Measurements from ENCODE around the gene APOL1.
"Not testable (repeated sequence)": the region's sequence is repeated elsewhere in the genome, so short reads cannot be mapped to it uniquely, and the experiment has no call there.

The APOL1 gene

GRCh38 chr22:36286096-36286957 lies 33.4 kb downstream of the APOL1 start:
- H3K4me3 Mint-ChIP-seq = peak overlapping the region in 1 of 2 donors; percentile 45
- H3K4me1 Mint-ChIP-seq = peaks cover 42% of the 10 kb centered on the region
- H3K27ac Mint-ChIP-seq = peak overlapping the region in 1 of 2 donors; percentile 77
- no peaks in the 10 kb centered on the region for H3K27me3 Mint-ChIP-seq
- DNase-seq = peak; percentile 72 to 73
- H3K9me3 Mint-ChIP-seq = no peaks in the 10 kb centered on the region
- peak; percentile 82 for ATAC-seq

GRCh38 chr22:36287881-36288515 lies 35.1 kb downstream of the APOL1 start:
- Mint-ChIP-seq H3K27me3 (no peaks in the 10 kb centered on the region), H3K4me3 (no peak overlapping the region), H3K9me3 (peaks cover 0 to 7% of the 10 kb centered on the region in 2 donors), H3K4me1 (peaks cover 58% of the 10 kb centered on the region), H3K27ac (peak overlapping the region in 1 of 2 donors; percentile 88)
- DNase-seq = no peak
- ATAC-seq = no peak

GRCh38 chr22:36288571-36289405 lies 35.9 kb downstream of the APOL1 start:
- peak overlapping the region; percentile 37 to 88 for H3K27ac Mint-ChIP-seq
- H3K9me3 Mint-ChIP-seq = peaks cover 0 to 7% of the 10 kb centered on the region in 2 donors
- ATAC-seq (no peak), DNase-seq (no peak)
- no peaks in the 10 kb centered on the region for H3K27me3 Mint-ChIP-seq
- no peak overlapping the region for H3K4me3 Mint-ChIP-seq
- peaks cover 63% of the 10 kb centered on the region for H3K4me1 Mint-ChIP-seq

DNA sequence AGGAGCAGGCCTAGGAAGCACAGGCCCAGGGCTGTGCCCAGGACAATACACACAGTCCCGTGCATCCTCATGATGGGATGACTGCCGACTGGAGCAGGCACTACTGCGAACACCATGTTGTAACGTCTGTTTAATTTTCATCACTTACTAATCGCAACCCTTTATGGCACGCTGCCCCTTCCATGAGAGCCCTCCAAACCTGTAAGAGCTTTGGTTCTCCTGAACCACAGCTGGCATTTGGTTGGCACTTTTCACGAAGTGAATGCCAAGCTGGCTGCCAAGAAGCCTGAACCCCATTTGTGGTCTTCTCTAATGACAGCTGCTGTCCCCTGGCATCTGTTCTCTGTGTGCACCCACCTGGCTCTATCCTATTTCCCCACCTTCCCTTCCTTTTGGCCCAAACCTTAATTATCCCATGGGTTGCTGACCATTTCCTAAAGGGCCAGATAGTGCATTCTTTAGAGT lies 36.5 kb downstream of the APOL1 start:
- H3K4me3 Mint-ChIP-seq = no peak overlapping the region
- H3K27me3 Mint-ChIP-seq = no peaks in the 10 kb centered on the region
- ATAC-seq (no peak), DNase-seq (no peak)
- peaks cover 67% of the 10 kb centered on the region for H3K4me1 Mint-ChIP-seq
- H3K9me3 Mint-ChIP-seq = peaks cover 0 to 7% of the 10 kb centered on the region in 2 donors
- H3K27ac Mint-ChIP-seq = peak overlapping the region; percentile 37 to 61

GRCh38 chr22:36289948-36290371 lies 37.0 kb downstream of the APOL1 start:
- not testable (repeated sequence) for H3K9me3 Mint-ChIP-seq, H3K27me3 Mint-ChIP-seq, H3K4me3 Mint-ChIP-seq, DNase-seq
- peak; percentile 46 for ATAC-seq
- Mint-ChIP-seq H3K27ac (peak overlapping the region; percentile 27 to 96), H3K4me1 (peaks cover 70% of the 10 kb centered on the region)

DNA sequence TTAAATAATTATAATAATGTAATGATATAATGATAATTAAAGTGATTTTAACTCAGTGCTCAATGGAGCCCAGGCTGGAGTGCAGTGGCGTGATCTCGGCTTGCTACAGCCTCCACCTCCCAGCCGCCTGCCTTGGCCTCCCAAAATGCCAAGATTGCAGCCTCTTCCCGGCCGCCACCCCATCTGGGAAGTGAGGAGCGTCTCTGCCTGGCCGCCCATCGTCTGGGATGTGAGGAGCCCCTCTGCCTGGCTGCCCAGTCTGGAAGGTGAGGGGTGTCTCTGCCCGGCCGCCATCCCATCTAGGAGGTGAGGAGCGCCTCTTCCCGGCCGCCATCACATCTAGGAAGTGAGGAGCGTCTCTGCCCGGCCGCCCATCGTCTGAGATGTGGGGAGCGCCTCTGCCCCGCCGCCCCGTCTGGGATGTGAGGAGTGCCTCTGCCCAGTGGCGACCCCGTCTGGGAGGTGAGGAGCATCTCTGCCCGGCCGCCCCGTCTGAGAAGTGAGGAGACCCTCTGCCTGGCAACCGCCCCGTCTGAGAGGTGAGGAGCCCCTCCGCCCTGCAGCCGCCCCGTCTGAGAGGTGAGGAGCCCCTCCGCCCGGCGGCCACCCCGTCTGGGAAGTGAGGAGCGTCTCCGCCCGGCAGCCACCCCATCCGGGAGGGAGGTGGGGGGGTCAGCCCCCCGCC lies 37.6 kb downstream of the APOL1 start:
- Mint-ChIP-seq H3K27ac (peak overlapping the region in 1 of 2 donors; percentile 42), H3K4me1 (peaks cover 74% of the 10 kb centered on the region)
- H3K27me3 Mint-ChIP-seq, H3K9me3 Mint-ChIP-seq, ATAC-seq, H3K4me3 Mint-ChIP-seq, DNase-seq: not testable (repeated sequence)

GRCh38 chr22:36291831-36292740 lies 39.2 kb downstream of the APOL1 start:
- H3K4me1 Mint-ChIP-seq = peaks cover 76% of the 10 kb centered on the region
- no peak for DNase-seq
- no peak for ATAC-seq
- H3K9me3 Mint-ChIP-seq = peaks cover 0 to 7% of the 10 kb centered on the region in 2 donors
- H3K4me3 Mint-ChIP-seq = no peak overlapping the region
- H3K27me3 Mint-ChIP-seq = no peaks in the 10 kb centered on the region
- peak overlapping the region in 1 of 2 donors; percentile 94 for H3K27ac Mint-ChIP-seq

GRCh38 chr22:36292823-36293530 lies 40.0 kb downstream of the APOL1 start:
- peaks cover 0 to 7% of the 10 kb centered on the region in 2 donors for H3K9me3 Mint-ChIP-seq
- ATAC-seq = no peak
- no peak for DNase-seq
- no peak overlapping the region for H3K4me3 Mint-ChIP-seq
- peak overlapping the region in 1 of 2 donors; percentile 94 for H3K27ac Mint-ChIP-seq
- no peaks in the 10 kb centered on the region for H3K27me3 Mint-ChIP-seq
- peaks cover 71% of the 10 kb centered on the region for H3K4me1 Mint-ChIP-seq

DNA sequence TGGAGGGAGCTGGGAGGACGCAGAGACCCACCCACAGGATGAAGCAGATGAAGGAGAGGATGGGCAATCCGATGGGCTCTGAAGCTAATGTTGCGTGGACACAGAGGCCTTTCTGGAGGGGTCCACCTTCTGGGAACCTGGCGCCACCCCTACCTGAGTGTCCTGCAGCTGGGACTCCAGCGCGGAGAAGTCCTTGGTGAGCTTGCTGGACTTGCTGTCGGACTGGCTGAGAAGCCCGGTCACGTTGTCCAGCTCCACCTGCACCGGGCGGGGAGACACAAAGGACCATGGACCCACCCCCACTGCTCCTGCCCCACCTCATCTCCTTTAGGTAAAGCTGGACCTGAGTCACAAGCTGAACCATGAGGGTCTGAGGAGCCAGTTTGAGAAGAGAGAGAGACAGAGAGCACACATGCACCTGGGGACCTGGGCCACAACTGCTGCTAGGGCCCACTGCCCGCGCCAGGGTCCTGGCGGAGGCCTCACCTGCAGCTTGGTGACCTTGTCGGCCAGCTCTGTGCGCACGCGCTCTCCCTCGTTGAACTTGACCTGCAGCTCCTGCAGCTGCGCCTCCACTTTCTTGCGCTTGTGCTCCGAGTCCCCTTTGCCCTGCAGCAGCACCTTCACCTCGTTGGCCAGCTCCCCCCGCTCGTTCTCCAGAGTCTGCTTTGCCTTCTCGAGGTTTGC lies 40.8 kb downstream of the APOL1 start:
- Mint-ChIP-seq H3K27me3 (no peaks in the 10 kb centered on the region), H3K4me1 (peaks cover 63% of the 10 kb centered on the region), H3K9me3 (peaks cover 0 to 7% of the 10 kb centered on the region in 2 donors), H3K27ac (peak overlapping the region in 1 of 2 donors; percentile 83), H3K4me3 (no peak overlapping the region)
- ATAC-seq (no peak), DNase-seq (no peak)

GRCh38 chr22:36294293-36294620 lies 41.3 kb downstream of the APOL1 start:
- no peak overlapping the region for H3K4me3 Mint-ChIP-seq
- peaks cover 0 to 7% of the 10 kb centered on the region in 2 donors for H3K9me3 Mint-ChIP-seq
- DNase-seq (no peak), ATAC-seq (no peak)
- peak overlapping the region in 1 of 2 donors; percentile 83 for H3K27ac Mint-ChIP-seq
- peaks cover 58% of the 10 kb centered on the region for H3K4me1 Mint-ChIP-seq
- no peaks in the 10 kb centered on the region for H3K27me3 Mint-ChIP-seq

DNA sequence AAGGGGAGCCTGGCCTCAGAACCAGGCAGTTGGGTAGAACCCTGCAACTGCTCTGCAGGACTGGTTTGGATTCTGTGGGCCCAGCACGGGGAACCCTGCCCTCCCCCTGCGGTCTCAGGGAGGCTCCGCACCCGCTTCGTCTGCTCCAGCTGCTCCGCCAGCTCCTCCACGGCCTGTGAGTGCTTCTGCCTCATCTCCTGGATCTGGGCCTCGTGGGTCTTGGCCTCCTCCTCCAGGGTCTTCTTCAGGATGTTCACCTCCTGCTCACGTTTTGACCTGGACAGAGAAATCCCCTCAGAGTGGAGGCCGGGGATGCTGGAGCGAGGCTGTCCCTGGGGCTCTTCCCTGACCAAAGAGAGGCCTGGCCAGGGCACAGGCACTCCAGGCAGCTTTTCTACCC lies 41.9 kb downstream of the APOL1 start:
- ATAC-seq (no peak), DNase-seq (no peak)
- peaks cover 0 to 7% of the 10 kb centered on the region in 2 donors for H3K9me3 Mint-ChIP-seq
- H3K27ac Mint-ChIP-seq = peak overlapping the region in 1 of 2 donors; percentile 12
- no peaks in the 10 kb centered on the region for H3K27me3 Mint-ChIP-seq
- no peak overlapping the region for H3K4me3 Mint-ChIP-seq
- H3K4me1 Mint-ChIP-seq = peaks cover 52% of the 10 kb centered on the region

DNA sequence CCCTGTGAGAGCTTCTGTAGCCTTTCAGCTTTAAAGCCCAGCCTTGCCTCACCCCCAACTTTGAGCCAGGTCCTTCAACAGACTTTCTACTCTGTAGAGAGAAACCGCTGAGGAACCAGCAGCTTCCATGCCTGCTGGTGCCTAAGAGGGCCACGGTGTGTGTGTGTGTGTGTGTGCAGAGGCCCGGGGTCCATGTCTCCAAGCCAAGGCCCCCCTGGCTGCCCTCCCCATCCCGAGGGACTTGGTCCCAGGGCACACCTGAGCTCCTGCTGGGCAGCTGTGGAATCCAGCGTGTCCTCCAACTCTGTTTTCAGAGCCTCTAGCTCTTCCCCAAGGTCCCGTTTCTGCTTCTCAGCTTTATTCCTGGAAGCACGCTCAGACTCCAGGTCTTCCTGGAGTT lies 42.3 kb downstream of the APOL1 start:
- DNase-seq = no peak
- Mint-ChIP-seq H3K9me3 (peaks cover 0 to 7% of the 10 kb centered on the region in 2 donors), H3K27ac (peak overlapping the region in 1 of 2 donors; percentile 12), H3K27me3 (no peaks in the 10 kb centered on the region), H3K4me1 (peaks cover 49% of the 10 kb centered on the region), H3K4me3 (no peak overlapping the region)
- ATAC-seq = no peak

DNA sequence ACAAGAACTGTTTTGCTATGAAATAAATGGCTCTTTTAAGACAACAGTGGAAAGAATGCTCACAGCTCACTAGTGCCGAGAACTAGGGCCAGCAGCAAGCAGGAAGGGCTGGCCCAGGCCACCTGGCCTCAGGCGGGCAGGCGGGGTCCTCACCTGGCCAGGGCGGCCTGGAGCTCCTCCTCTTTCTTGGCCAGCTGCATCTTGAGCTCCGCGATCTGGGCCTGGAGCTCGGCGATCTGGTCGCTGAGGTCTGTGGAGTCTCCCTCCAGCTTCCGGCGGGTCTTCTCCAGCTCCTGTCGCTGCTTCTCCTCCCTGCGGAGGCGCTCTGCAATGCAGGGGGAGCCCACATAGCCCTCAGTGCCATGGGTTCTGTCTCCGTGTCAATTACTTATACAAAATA lies 43.8 kb downstream of the APOL1 start:
- H3K4me1 Mint-ChIP-seq = peaks cover 56% of the 10 kb centered on the region
- peak overlapping the region in 1 of 2 donors; percentile 82 for H3K27ac Mint-ChIP-seq
- ATAC-seq (no peak), DNase-seq (no peak)
- H3K4me3 Mint-ChIP-seq = no peak overlapping the region
- H3K9me3 Mint-ChIP-seq = peaks cover 0 to 7% of the 10 kb centered on the region in 2 donors
- H3K27me3 Mint-ChIP-seq = no peaks in the 10 kb centered on the region
